Kidney (tissue), 14 donors: ENCODE data around the gene HIVEP3. TPM values are rescaled to one million over a fixed set of nuclear protein-coding genes. Genes with fewer than 3 reads are reported as not detected.

Source experiments
- DNase-seq, 5 donors: peaks; one replicate each; pipeline ENCODE4 v3.0.0-alpha.2; 2013 to 2020
- FAIRE-seq: peaks from 2 replicates; lab custom pipeline; 2012; peaks lifted over from hg19 to GRCh38; lab: Jason Lieb, UNC
- H3K27ac ChIP-seq, 2 donors: one replicate each; pipeline ENCODE4 v1.7.0; 2013; ENCODE audit warnings: low read depth in 2 of 2, low read length in 2 of 2, inconsistent platforms in 1 of 2
- H3K27me3 ChIP-seq: one replicate; pipeline ENCODE4 v1.7.1; 2013; ENCODE audit warnings: low read length, inconsistent platforms; ENCODE audit not compliant: control insufficient read depth, insufficient read depth
- H3K36me3 ChIP-seq, 3 donors: one replicate each; pipeline versions ENCODE4 v1.7.0 to v1.7.1; 2013; ENCODE audit warnings: low read length in 3 of 3, control low read depth in 1 of 3, inconsistent platforms in 1 of 3; ENCODE audit not compliant: insufficient read depth in 3 of 3, control insufficient read depth in 2 of 3
- H3K4me1 ChIP-seq, 3 donors: one replicate each; pipeline versions ENCODE4 v1.7.0 to v1.7.1; 2013; ENCODE audit warnings: low read length in 3 of 3, inconsistent platforms in 1 of 3, low read depth in 1 of 3; ENCODE audit not compliant: control insufficient read depth in 2 of 3, insufficient read depth in 2 of 3
- H3K4me3 ChIP-seq, 3 donors: one replicate each; pipeline versions ENCODE4 v1.7.0 to v1.8.1; 2013; ENCODE audit warnings: low read length in 3 of 3, control low read depth in 1 of 3, inconsistent platforms in 1 of 3
- H3K9ac ChIP-seq, 3 donors: one replicate each; pipeline versions ENCODE4 v1.7.0 to v1.7.1; 2013; ENCODE audit warnings: low read length in 3 of 3, control low read depth in 1 of 3, inconsistent platforms in 1 of 3
- H3K9me3 ChIP-seq, 3 donors: one replicate each; pipeline versions ENCODE4 v1.7.0 to v1.7.1; 2013; ENCODE audit warnings: low read length in 3 of 3, control low read depth in 1 of 3, inconsistent platforms in 1 of 3; ENCODE audit not compliant: control insufficient read depth in 2 of 3, insufficient read depth in 1 of 3
- intact Hi-C: fragments of 100-400 bp; cut with DNase I; formaldehyde crosslinking; loops from one replicate; pipeline ENCODE4 v1.11.1; 2022
- polyA plus RNA-seq: library from polyadenylated mRNA; stranded (reverse); fragments of 350-450 nt; fragmentation: Illumina TruSeq; extraction: RNeasy Lipid Tissue Mini Kit (QIAGEN cat#74804); gene quantifications from one replicate; pipeline ENCODE4 v1.2.3, GENCODE V29; 2014; ENCODE audit warnings: low read depth, low replicate concordance; ENCODE audit not compliant: insufficient read depth
- total RNA-seq: library from RNA; stranded (reverse); fragmentation: NEBNext Ultra II Directional; extraction: Animal tissue kit (Norgen Biotek cat#: 25700); gene quantifications from one replicate; pipeline ENCODE4 v1.2.1, GENCODE V29; 2021
- TF ChIP-seq, protein P1 (sequence below): IDR thresholded peaks from 3 replicates; pipeline ENCODE4 v1.5.1; 2012; ENCODE audit warnings: mild to moderate bottlenecking, moderate library complexity, borderline replicate concordance; ENCODE audit not compliant: insufficient read depth; ENCODE audit errors: extremely low read depth
- donor health status: control.
- donor health status: control.
- donor health status: control.
- donor health status: control.
- donor health status: control.
- donor health status: DM: yes; HTN: yes; CAD: no.
- donor health status: Normal renal cell carcinoma (clear cell type).

The HIVEP3 gene
- total and polyA plus RNA-seq, 2 donors from 2014 or later, result 3.5 to 11.0 TPM

GRCh38 chr1:41516168-41517061 is 402.3 kb downstream of the HIVEP3 start:
- Histone ChIP-seq H3K9ac (peak overlapping the region in 2 of 3 donors; percentile 65 to 86), H3K4me3 (peak overlapping the region; percentile 33 to 64 (median 40)), H3K27ac (peak overlapping the region; percentile 72 to 80), H3K27me3 (no peaks in the 10 kb centered on the region), H3K4me1 (peaks cover 0 to 19% (median 14%) of the 10 kb centered on the region in 3 donors), H3K36me3 (no peaks in the 10 kb centered on the region), H3K9me3 (no peaks in the 10 kb centered on the region)
- TF ChIP-seq, protein P1, sequence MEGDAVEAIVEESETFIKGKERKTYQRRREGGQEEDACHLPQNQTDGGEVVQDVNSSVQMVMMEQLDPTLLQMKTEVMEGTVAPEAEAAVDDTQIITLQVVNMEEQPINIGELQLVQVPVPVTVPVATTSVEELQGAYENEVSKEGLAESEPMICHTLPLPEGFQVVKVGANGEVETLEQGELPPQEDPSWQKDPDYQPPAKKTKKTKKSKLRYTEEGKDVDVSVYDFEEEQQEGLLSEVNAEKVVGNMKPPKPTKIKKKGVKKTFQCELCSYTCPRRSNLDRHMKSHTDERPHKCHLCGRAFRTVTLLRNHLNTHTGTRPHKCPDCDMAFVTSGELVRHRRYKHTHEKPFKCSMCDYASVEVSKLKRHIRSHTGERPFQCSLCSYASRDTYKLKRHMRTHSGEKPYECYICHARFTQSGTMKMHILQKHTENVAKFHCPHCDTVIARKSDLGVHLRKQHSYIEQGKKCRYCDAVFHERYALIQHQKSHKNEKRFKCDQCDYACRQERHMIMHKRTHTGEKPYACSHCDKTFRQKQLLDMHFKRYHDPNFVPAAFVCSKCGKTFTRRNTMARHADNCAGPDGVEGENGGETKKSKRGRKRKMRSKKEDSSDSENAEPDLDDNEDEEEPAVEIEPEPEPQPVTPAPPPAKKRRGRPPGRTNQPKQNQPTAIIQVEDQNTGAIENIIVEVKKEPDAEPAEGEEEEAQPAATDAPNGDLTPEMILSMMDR, result peak; percentile 86
- FAIRE-seq (no peak), DNase-seq (peak; percentile 94 to 96 (median 95))
- intact Hi-C loops, result no loop called here

DNA sequence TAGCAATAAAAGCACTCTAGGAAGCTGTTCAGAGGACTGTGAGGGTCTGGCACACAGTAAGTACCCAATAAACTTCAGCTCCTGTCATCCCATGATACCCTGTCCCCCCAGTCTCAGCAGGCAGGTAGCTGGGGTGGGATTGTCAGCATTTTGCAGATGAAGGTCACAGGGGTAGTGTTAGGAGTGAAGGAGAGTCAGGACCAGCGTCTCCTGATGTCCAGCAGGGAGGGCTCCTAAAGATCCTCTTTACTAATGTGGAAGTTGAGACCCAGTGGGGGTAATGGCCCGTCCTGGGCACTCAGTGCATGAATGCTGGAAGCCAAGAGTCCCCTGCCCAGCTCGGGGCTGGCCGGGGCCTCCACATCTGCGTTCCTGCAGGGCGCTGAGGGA is 402.9 kb downstream of the HIVEP3 start:
- Histone ChIP-seq H3K9me3 (no peaks in the 10 kb centered on the region), H3K27ac (peak overlapping the region; percentile 72 to 80), H3K27me3 (no peaks in the 10 kb centered on the region), H3K9ac (peak overlapping the region in 2 of 3 donors; percentile 5 to 73), H3K4me1 (peaks cover 0 to 19% (median 14%) of the 10 kb centered on the region in 3 donors), H3K4me3 (no peak overlapping the region), H3K36me3 (no peaks in the 10 kb centered on the region)
- intact Hi-C loops, result no loop called here
- TF ChIP-seq, protein P1, result no peak
- FAIRE-seq (no peak), DNase-seq (no peak)

- H3K9ac ChIP-seq, result peak overlapping the region in 2 of 3 donors; percentile 25 to 73
- DNase-seq, result peak in 2 of 5 donors; percentile 46 to 91
- peak overlapping the region; percentile 72 to 80 for H3K27ac ChIP-seq
- H3K36me3 ChIP-seq, result no peaks in the 10 kb centered on the region
- H3K27me3 ChIP-seq, result no peaks in the 10 kb centered on the region
- H3K4me3 ChIP-seq, result no peak overlapping the region
- H3K4me1 ChIP-seq, result peaks cover 0 to 19% (median 14%) of the 10 kb centered on the region in 3 donors
- no peaks in the 10 kb centered on the region for H3K9me3 ChIP-seq
- intact Hi-C loops, result no loop called here
- FAIRE-seq, result no peak
- TF ChIP-seq, protein P1, result no peak
Measured at GRCh38 chr1:41515131-41515678, 403.5 kb downstream of the HIVEP3 start.
